GM10266 (cell line): ENCODE results near the gene SLC16A5.
"Not testable (repeated sequence)": the region's sequence is repeated elsewhere in the genome, so short reads cannot be mapped to it uniquely, and the experiment has no call there.

Source experiments
- DNase-seq: peaks from one replicate; pipeline ENCODE4 v3.0.0; 2012; ENCODE audit errors: extremely low spot score
- CTCF ChIP-seq: IDR thresholded peaks from 2 replicates; pipeline ENCODE4 v1.5.1; 2012; ENCODE audit warnings: mild to moderate bottlenecking, low read depth; ENCODE audit not compliant: control insufficient read depth, insufficient read depth; ENCODE audit errors: missing control alignments

The SLC16A5 gene

DNA sequence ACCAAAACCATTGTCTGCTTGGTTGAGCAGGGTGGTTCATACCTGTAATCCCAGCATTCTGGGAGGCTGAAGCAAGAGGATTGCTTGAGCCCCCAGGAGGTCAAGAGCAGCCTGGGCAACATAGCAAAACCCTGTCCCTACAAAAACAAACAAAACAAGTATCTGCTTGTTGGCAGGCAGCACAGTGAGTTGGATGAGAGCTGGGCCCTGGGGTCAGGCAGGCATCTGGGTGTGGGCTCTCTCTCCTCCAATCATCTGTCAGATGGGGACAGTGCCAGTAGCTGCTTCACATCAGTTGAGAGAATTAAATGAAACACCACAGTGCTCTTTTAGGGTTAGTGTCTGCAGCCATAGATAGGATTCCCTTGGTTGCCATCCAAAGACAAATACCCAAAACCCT lies 27.8 kb downstream of the SLC16A5 start:
- no peak for DNase-seq
- TF ChIP-seq CTCF, result no peak

- no peak for TF ChIP-seq CTCF
These were observed 29.0 kb downstream of the SLC16A5 start for GRCh38 chr17:75116737-75117136.

DNA sequence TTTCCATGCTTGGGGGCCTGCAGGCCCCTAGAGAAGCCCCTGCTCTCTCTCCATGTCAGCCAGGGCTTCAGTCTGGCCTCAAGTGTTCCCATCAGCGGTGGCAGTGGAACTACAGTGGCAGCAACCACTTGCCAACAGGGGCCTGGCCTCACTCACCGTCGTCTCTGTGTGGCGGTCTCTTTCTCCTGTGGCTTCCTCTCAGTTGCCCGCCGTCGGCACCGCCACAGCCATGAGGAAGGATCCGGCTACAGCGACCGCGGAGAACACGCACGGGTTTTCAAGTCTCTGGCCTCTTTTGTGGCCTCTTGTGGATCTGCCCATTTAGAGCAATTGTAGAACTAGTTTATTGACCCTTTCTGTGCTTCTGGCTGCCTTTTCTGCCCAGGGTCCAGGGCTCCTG lies 30.6 kb downstream of the SLC16A5 start:
- no peak for TF ChIP-seq CTCF
- no peak for DNase-seq

More at GRCh38 chr17:75116737-75117136, 29.0 kb downstream of the SLC16A5 start:
- DNase-seq, result no peak

DNA sequence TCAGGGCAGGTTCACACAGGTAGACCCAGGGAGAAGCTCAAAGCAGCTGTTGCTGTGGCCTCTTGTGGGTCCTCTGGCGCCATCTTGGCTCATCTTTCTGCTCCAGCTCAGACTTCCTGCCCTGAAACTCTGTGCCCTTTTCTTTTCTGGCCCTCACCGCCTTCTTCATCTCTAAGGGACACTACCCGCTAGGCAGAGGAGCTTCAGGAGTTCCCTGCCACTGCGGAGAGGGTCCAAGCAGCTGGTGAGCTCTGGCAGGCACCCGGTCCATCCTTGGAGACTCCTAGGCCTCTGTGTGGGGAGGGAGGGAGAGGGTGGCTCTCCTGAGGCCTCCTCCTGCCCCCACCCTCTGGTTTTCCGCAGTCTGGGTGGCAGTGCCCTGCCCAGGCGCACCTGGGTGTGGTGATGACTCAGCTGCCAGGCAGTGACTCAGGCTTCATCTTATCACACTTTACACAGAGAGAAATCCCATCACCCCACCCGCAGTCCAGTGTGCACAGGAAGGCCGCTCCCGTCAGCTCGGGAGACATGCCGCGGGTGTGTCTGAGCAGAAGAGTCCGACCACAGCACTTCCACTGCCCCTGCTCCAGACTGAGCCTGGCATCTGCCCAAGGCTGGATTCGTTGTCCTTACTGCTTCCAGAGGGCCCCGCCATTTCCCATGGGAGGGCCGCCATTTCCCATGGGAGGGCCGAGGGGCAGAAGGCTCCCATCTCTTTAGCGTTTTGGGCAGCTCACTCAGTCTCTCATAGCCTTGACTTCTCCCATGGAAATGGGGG lies 36.5 kb downstream of the SLC16A5 start:
- no peak for DNase-seq
- TF ChIP-seq CTCF, result no peak

DNA sequence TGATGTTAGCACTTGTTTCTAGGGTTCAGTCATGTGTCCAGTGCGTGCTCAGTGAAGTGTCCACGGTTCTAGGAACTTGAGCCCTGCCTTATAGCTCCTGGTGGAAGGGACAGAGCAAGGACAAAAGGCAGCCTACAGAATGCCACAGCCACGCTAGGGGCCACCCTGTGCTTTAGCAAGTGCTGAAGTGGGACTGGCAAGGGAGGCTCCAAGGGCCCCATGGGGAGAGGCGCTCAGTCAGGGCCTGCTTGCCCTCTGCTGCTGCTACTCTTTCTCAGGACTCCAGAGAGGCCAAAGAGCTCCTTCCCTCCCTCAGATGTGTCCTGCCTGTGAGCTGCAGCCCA lies 37.0 kb downstream of the SLC16A5 start:
- TF ChIP-seq CTCF, result no peak
- no peak for DNase-seq

DNA sequence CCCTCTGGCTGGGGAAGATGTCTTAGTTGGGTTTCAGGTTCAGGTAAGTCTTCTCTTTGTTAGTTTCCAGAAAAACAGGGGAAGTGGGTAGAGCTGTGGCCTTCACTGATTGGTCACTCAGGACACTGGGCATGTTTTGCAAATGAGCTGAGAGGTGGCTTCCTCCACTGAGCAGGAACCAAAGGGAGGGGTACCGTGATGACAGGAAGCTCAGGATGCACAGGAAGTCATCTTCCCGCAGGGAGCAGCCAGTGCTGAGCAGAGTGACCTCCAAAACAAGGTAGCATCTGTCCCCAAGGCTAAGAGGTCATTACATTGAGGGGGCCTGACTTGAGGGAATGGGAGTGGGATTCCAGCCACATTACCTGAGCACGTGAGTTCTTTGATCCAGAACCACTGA lies 38.2 kb downstream of the SLC16A5 start:
- TF ChIP-seq CTCF, result no peak
- DNase-seq, result no peak

DNA sequence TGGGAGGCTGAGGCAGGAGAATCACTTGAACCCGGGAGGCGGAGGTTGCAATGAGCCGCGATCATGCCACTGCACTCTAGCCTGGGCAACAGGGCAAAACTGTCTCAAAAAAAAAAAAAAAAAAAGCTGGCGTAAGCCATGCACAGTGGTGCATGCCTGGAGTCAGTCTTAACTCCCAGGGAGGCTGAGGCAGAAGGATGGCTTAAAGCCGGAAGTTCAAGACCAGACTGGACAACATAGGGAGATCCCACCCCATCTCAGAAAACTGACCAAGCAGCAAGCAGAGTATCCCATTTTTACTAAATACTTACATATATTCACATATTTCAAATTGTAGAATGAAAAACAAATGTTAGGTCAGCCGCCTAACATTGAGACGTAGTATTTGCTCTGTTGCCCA lies 39.2 kb downstream of the SLC16A5 start:
- no peak for DNase-seq
- no peak for TF ChIP-seq CTCF

DNA sequence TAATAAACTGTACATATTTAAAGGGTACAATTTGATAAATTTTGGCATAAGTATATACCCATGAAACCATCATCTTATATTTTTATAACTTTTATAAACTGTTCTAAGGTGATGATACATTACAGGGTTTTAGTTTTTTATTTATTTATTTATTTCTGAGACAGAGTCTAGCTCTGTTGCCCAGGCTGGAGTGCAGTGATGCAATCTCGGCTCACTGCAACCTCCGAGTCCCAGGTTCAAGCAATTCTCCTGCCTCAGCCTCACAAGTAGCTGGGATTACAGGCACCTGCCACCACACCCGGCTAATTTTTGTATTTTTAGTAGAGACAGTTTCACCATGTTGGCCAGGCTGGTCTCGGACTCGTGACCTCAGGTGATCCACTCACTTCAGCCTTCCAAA lies 40.2 kb downstream of the SLC16A5 start:
- DNase-seq, result not testable (repeated sequence)
